Measurements from ENCODE around the gene CLDN3.

GRCh38 chr7:73799282-73800141, 29.4 kb upstream of the CLDN3 start:
- TF ChIP-seq, protein P1, sequence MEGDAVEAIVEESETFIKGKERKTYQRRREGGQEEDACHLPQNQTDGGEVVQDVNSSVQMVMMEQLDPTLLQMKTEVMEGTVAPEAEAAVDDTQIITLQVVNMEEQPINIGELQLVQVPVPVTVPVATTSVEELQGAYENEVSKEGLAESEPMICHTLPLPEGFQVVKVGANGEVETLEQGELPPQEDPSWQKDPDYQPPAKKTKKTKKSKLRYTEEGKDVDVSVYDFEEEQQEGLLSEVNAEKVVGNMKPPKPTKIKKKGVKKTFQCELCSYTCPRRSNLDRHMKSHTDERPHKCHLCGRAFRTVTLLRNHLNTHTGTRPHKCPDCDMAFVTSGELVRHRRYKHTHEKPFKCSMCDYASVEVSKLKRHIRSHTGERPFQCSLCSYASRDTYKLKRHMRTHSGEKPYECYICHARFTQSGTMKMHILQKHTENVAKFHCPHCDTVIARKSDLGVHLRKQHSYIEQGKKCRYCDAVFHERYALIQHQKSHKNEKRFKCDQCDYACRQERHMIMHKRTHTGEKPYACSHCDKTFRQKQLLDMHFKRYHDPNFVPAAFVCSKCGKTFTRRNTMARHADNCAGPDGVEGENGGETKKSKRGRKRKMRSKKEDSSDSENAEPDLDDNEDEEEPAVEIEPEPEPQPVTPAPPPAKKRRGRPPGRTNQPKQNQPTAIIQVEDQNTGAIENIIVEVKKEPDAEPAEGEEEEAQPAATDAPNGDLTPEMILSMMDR (IDR thresholded peaks at IDR 0.05 in 8 of 11, conservative IDR thresholded peaks at IDR 0.05 in 3 of 11), result no peak
- TF ChIP-seq POLR2A (IDR thresholded peaks at IDR 0.05), result no peak

Data from spleen (tissue), 7 donors.